Fibroblast of the aortic adventitia (primary cell): ENCODE measurements around the gene MMP17. TPM values are rescaled to one million over a fixed set of nuclear protein-coding genes. Genes with fewer than 3 reads are reported as not detected.
A peak's percentile ranks its signal among the peaks of the same experiment; 100 is the strongest.

Experiments used
- DNase-seq: peaks from one replicate; pipeline ENCODE4 v3.0.0-alpha.2; 2010; ENCODE audit warnings: low read depth
- H3K4me3 ChIP-seq: 2 replicates; pipeline ENCODE4 v1.5.1; 2011; ENCODE audit warnings: low read depth, mild to moderate bottlenecking, control low read depth, low read length, moderate library complexity
- total RNA-seq: library from RNA; depleted of rRNA; stranded (reverse); fragments of >200 nt; gene quantifications from 2 replicates; pipeline ENCODE4 v1.2.3, GENCODE V29; 2012; ENCODE audit warnings: low replicate concordance
- TF ChIP-seq, protein P1 (sequence below): IDR thresholded peaks from 2 replicates; pipeline ENCODE4 v1.5.1; 2011; ENCODE audit warnings: mild to moderate bottlenecking, low read length, control low read depth, inconsistent platforms; ENCODE audit not compliant: insufficient read depth

Gene MMP17
- total RNA-seq, 1 donor, result 5.6 TPM

DNA sequence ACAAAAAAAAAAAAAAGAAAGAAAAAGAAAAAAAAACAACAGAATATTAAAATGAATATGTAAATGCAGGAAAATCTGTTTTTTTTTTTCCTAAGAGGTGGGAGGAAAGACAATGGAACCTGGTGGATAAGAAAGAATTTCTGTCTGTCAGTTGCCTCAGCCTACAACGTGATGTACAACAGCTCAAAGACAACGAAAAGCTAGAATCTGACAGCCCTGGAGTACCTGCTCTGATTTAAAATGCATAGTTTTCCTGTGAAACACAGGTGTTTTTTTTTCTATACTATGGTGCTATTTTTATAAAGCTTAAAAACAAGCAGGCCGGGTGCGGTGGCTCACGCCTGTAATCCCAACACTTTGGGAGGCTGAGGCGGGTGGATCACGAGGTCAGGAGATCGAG lies 36.3 kb downstream of the MMP17 start:
- TF ChIP-seq, protein P1, sequence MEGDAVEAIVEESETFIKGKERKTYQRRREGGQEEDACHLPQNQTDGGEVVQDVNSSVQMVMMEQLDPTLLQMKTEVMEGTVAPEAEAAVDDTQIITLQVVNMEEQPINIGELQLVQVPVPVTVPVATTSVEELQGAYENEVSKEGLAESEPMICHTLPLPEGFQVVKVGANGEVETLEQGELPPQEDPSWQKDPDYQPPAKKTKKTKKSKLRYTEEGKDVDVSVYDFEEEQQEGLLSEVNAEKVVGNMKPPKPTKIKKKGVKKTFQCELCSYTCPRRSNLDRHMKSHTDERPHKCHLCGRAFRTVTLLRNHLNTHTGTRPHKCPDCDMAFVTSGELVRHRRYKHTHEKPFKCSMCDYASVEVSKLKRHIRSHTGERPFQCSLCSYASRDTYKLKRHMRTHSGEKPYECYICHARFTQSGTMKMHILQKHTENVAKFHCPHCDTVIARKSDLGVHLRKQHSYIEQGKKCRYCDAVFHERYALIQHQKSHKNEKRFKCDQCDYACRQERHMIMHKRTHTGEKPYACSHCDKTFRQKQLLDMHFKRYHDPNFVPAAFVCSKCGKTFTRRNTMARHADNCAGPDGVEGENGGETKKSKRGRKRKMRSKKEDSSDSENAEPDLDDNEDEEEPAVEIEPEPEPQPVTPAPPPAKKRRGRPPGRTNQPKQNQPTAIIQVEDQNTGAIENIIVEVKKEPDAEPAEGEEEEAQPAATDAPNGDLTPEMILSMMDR, result no peak

DNA sequence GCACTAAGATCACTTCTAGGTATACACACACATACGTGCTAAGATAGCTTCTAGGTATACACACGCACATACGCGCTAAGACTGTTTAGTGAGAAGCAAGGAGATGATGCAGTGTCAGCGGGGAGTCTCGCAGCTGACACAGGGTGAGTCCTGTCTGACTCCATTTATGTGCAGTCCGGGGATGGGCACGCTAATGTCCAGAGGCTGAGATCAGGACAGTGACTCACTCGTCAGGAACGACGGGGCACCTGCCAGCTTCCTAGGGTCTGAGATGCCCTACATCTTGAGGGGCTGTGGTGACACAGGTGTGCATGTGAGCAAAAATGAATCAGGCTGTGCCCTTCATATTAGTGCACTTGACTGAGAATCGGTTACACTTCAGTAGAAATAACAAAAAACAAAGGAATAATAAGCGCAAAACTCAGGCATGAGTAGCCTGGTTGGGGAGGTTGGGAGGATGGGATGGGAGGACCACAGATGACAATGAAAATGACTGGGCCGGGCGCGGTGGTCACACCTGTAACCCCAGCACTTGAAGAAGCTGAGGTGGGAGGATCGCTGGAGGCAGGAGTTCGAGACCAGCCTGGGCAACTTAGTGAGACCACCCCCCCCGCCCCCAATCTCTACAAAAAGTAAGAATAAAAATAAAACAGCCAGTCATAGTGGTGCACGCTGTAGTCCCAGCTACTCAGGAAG lies 37.1 kb downstream of the MMP17 start:
- H3K4me3 ChIP-seq, result no peak overlapping the region
- TF ChIP-seq, protein P1, result no peak
- DNase-seq, result no peak

More for the DNA sequence above, 36.3 kb downstream of the MMP17 start:
- no peak for DNase-seq
- H3K4me3 ChIP-seq, result no peak overlapping the region

DNA sequence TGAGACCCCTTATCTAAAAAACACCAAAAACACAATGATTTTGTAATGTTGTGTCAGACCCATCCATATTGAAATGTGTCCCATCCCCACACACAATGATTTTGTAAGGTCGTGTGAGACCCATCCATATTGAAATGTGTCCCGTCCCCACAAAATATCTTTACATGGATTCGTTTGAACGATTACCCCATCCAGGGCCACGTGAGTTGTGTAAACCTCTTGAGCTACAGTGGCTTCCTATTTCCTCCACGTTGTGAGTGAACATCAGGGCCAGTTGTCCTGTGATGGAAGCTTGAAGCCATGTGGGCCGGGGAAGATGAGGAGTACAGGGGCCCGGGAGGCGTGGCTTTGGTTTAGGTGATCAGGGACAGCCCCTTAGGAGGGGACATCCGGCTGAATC lies 39.3 kb downstream of the MMP17 start:
- no peak overlapping the region for H3K4me3 ChIP-seq
- no peak for DNase-seq
- TF ChIP-seq, protein P1, result no peak

DNA sequence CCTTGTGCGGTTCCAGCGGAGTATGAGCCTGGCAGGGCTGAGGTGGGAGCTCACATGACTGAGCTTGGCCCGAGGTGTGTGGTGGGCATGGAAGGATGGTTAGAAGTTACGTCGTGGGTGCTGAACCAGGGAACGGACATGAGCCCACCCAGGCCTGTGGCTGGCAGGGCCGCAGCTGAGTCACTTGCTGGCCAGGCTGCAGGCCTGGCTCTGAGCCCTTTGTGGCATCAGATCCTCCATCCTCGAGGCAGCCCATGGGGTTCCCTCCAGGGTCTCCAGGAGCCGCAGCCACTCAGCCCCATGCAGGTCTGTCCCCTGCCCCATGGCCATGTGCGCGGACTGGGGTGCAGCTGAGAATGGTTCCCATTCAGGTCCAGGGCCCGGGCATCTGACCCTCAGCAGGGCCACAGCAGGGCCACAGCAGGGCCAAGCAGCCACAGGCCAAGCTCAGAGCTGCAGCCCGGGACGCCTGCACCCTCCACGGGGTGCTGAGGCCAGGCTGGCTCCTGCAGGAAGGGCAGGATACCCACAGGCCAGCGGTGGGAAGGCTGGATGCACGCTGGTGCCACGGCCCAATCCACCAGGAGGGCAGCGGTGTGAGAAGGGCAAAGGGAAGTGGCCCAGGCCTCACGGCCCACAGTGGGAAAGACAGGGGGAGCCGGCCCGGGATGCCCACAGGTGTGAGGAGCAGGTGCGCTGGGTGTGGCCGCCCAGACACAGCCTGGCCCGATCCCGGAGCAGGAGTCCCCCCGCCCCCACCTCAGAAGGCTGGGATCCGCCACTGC lies 39.9 kb downstream of the MMP17 start:
- no peak for DNase-seq
- H3K4me3 ChIP-seq, result no peak overlapping the region
- TF ChIP-seq, protein P1, result no peak

DNA sequence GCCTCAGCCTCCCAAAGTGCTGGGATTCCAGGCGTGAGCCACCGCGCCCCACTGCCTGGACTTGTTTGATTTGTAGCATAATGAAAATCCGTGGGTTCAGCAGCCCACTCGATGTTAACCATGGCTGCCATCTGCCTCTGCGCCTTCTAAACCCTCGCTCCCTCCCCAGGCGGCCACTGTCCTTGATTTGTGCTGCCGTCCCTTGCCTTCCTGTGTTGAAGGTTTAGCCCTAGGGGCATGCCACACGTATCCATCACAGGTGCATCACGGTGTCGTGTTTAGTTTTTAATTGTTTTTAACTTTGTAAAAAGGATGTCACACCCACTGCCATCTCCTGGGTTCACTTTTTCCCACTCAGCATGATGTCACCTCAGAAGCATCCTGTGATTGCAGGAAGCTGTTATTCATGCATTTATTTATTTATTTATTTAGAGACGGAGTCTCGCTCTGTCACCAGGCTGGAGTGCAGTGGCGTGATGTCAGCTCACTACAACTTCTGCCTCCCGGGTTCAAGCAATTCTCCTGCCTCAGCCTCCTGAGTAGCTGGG lies 41.8 kb downstream of the MMP17 start:
- no peak overlapping the region for H3K4me3 ChIP-seq
- TF ChIP-seq, protein P1, result no peak
- peak; percentile 30 for DNase-seq

DNA sequence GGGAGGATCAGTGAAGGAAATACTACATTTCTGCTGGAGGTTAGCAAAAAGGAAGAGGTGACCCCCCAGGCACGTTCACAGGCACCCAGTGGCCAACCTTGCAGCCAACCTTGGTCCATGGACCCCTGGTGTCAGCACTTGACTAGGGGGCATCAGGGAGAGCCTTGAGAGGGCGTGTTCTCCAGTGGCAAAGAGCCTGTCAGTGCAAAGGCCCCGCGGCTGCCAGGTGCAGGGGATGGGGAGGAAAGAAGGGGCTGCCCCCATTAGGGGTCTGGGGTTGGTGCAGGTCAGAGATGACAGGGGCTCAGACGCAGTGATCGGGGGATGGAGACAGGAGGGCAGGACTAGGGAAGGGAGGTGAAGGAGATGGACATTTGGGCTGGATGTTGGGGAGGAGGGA lies 43.5 kb downstream of the MMP17 start:
- no peak overlapping the region for H3K4me3 ChIP-seq
- TF ChIP-seq, protein P1, result no peak
- DNase-seq, result no peak
